B cell (primary cell): ENCODE data around the gene SLITRK6. TPM values are rescaled to one million over a fixed set of nuclear protein-coding genes. Genes with fewer than 3 reads are reported as not detected.

Source experiments
- ATAC-seq: fragments of 200-7000 bp; cut with Tn5 transposase; one replicate; pipeline ENCODE4 v1.10.0; 2021; ENCODE audit warnings: low read depth, mild to moderate bottlenecking, moderate number of reproducible peaks, moderate library complexity
- CTCF ChIA-PET: fragments of 350-600 bp; sonication (Branson Sonifier 250); formaldehyde crosslinking; loops from one replicate; lab custom pipeline; 2021; ENCODE audit warnings: antibody characterized with exemption, inconsistent platforms; lab: Charles Lee
- POLR2A ChIA-PET: fragments of 350-600 bp; sonication (Branson Sonifier 250); formaldehyde crosslinking; loops from one replicate; lab custom pipeline; 2021; ENCODE audit warnings: antibody characterized with exemption; lab: Charles Lee
- DNase-seq: peaks from one replicate; pipeline ENCODE4 v3.0.0; 2013
- H2AFZ ChIP-seq: 2 replicates; pipeline ENCODE4 v1.6.1; 2012; ENCODE audit warnings: mild to moderate bottlenecking, low read depth, low read length; ENCODE audit not compliant: insufficient read depth, poor library complexity, severe bottlenecking
- H3K27ac ChIP-seq, 2 donors: 1 replicate in 1 of 2; 2 replicates in 1 of 2; pipeline ENCODE4 v1.5.1; 2012 to 2013; ENCODE audit warnings: low read length in 2 of 2, mild to moderate bottlenecking in 2 of 2, moderate library complexity in 1 of 2
- H3K27me3 ChIP-seq, 4 experiments: fragments of 200-600 bp in 1 of 4; sonication (generic) in 1 of 4; replicated peaks in 1 of 4; 1 replicate in 2 of 4; 2 replicates in 2 of 4; pipeline versions ENCODE4 v1.6.1 to v1.7.0; 2013 to 2016; ENCODE audit warnings: low read length in 3 of 4, mild to moderate bottlenecking in 2 of 4, mixed read lengths in 1 of 4, moderate library complexity in 1 of 4; ENCODE audit not compliant: insufficient read depth in 4 of 4, control insufficient read depth in 3 of 4; ENCODE audit errors: control extremely low read depth in 1 of 4
- H3K36me3 ChIP-seq, 2 experiments: replicated peaks in 1 of 2; 1 replicate in 1 of 2; 2 replicates in 1 of 2; pipeline versions ENCODE4 v1.6.1 to v1.7.1; 2013; ENCODE audit warnings: low read length in 1 of 2; ENCODE audit not compliant: insufficient read depth in 2 of 2, control insufficient read depth in 1 of 2; ENCODE audit errors: control extremely low read depth in 1 of 2, extremely low read depth in 1 of 2
- H3K4me1 ChIP-seq, 2 donors: fragments of 200-600 bp in 1 of 2; sonication (generic) in 1 of 2; 1 replicate in 1 of 2; 2 replicates in 1 of 2; pipeline versions ENCODE4 v1.5.1 to v1.6.1; 2013 to 2017; ENCODE audit warnings: low read length in 2 of 2; ENCODE audit not compliant: control insufficient read depth in 2 of 2, insufficient read depth in 2 of 2
- H3K4me2 ChIP-seq: replicated peaks from 2 replicates; pipeline ENCODE3; 2012; ENCODE audit warnings: mild to moderate bottlenecking, low read depth, low read length; ENCODE audit not compliant: poor library complexity, severe bottlenecking
- H3K4me3 ChIP-seq, 5 experiments: fragments of 200-600 bp in 1 of 5; sonication (generic) in 1 of 5; 1 replicate in 3 of 5; 2 replicates in 2 of 5; pipeline versions ENCODE4 v1.5.1 to v1.7.0; 2011 to 2016; ENCODE audit warnings: low read length in 4 of 5, mild to moderate bottlenecking in 4 of 5, low read depth in 2 of 5, control low read depth in 1 of 5, moderate library complexity in 1 of 5; ENCODE audit not compliant: insufficient read depth in 1 of 5; ENCODE audit errors: control extremely low read depth in 1 of 5, extremely low read depth in 1 of 5
- H3K79me2 ChIP-seq: fragments of 200-600 bp; sonication (generic); one replicate; pipeline ENCODE4 v1.6.0; 2016; ENCODE audit warnings: low read length; ENCODE audit not compliant: control insufficient read depth, insufficient read depth
- H3K9ac ChIP-seq: fragments of 200-600 bp; sonication (generic); 2 replicates; pipeline ENCODE4 v1.6.1; 2017; ENCODE audit warnings: mild to moderate bottlenecking, low read length, moderate library complexity
- H3K9me3 ChIP-seq, 3 donors: one replicate each; pipeline versions ENCODE4 v1.6.1 to v1.7.1; 2013; ENCODE audit warnings: low read length in 2 of 3; ENCODE audit not compliant: control insufficient read depth in 2 of 3, insufficient read depth in 1 of 3; ENCODE audit errors: control extremely low read depth in 1 of 3
- H4K20me1 ChIP-seq: 2 replicates; pipeline ENCODE4 v1.6.0; 2012; ENCODE audit warnings: mild to moderate bottlenecking, low read length; ENCODE audit not compliant: insufficient read depth, control insufficient read depth, poor library complexity, severe bottlenecking
- H3K27ac Mint-ChIP-seq: one replicate; pipeline ENCODE4 v1.8.0; 2021; ENCODE audit warnings: mixed read lengths
- H3K27me3 Mint-ChIP-seq: one replicate; pipeline ENCODE4 v1.8.0; 2021; ENCODE audit warnings: mixed read lengths
- H3K4me1 Mint-ChIP-seq: one replicate; pipeline ENCODE4 v1.8.0; 2021; ENCODE audit warnings: mixed read lengths
- H3K4me3 Mint-ChIP-seq: one replicate; pipeline ENCODE4 v1.8.0; 2021; ENCODE audit warnings: mixed read lengths
- H3K9me3 Mint-ChIP-seq: one replicate; pipeline ENCODE4 v1.8.0; 2022; ENCODE audit warnings: mixed read lengths; ENCODE audit not compliant: insufficient read depth
- CTCF ChIP-seq: fragments of 200-600 bp; IDR thresholded peaks from one replicate; pipeline ENCODE4 v1.8.0; 2022; ENCODE audit warnings: antibody characterized with exemption, mild to moderate bottlenecking
- EZH2 ChIP-seq: IDR thresholded peaks from 2 replicates; pipeline ENCODE4 v1.6.1; 2012; ENCODE audit warnings: borderline replicate concordance, low read depth, mild to moderate bottlenecking, moderate library complexity, low read length; ENCODE audit not compliant: insufficient read depth, poor library complexity, severe bottlenecking
- WGBS: methylation state at CpG from one replicate; pipeline ENCODE4 v1.1.5; 2013; ENCODE audit warnings: missing lambda C conversion rate; ENCODE audit not compliant: insufficient coverage; 5-methylcytosine and 5-hydroxymethylcytosine counted together
- intact Hi-C: fragments of 100-400 bp; cut with micrococcal nuclease; formaldehyde crosslinking; loops from one replicate; pipeline ENCODE4 v1.10.0; 2022
- polyA plus RNA-seq: library from polyadenylated mRNA; depleted of rRNA; stranded (reverse); fragments of >200 nt; gene quantifications from 2 replicates; pipeline ENCODE4 v1.2.3, GENCODE V29; 2012
- total RNA-seq, 2 donors: library from RNA; stranded (reverse); fragments of 120-200 nt in 1 of 2; gene quantifications; 1 replicate in 1 of 2; 2 replicates in 1 of 2; pipeline versions ENCODE4 v1.2.3 to v1.2.4, GENCODE V29; 2013 to 2022

SLITRK6 gene
- total and polyA plus RNA-seq, 2 donors (not counting 1 experiment from before 2014, with no cell fraction given), result not detected

- no peak overlapping the region for H3K4me3 Mint-ChIP-seq
- Histone ChIP-seq H3K79me2 (no peaks in the 10 kb centered on the region), H3K4me1 (no peaks in the 10 kb centered on the region), H3K36me3 (no peaks in the 10 kb centered on the region), H4K20me1 (no peaks in the 10 kb centered on the region), H2AFZ (no peak overlapping the region), H3K4me2 (no peak overlapping the region), H3K27ac (no peak overlapping the region), H3K27me3 (no peaks in the 10 kb centered on the region), H3K9ac (no peak overlapping the region), H3K9me3 (no peaks in the 10 kb centered on the region), H3K4me3 (no peak overlapping the region)
- no peak for DNase-seq
- no peaks in the 10 kb centered on the region for H3K9me3 Mint-ChIP-seq
- ATAC-seq, result no peak
- CTCF ChIA-PET, result interaction anchor here (0.6 to 1.0 kb wide), 2 partner anchors 9 to 31 kb away, joined by 3 to 4 read pairs; no protein-coding TSS in a partner anchor
- intact Hi-C loops, result no loop called here
- H3K27ac Mint-ChIP-seq, result no peak overlapping the region
- H3K4me1 Mint-ChIP-seq, result no peaks in the 10 kb centered on the region
- TF ChIP-seq EZH2, result no peak
- no peak for TF ChIP-seq CTCF
- WGBS, result no CpG with 5 or more reads among the region's 2 CpGs
- no peaks in the 10 kb centered on the region for H3K27me3 Mint-ChIP-seq
- POLR2A ChIA-PET, result no interaction called here
These were observed 34.7 kb upstream of the SLITRK6 start for GRCh38 chr13:85833921-85834320.

- no peak overlapping the region for H3K4me2 ChIP-seq
These were observed 29.0 kb upstream of the SLITRK6 start for GRCh38 chr13:85828094-85828684.

More at GRCh38 chr13:85828094-85828684, 29.0 kb upstream of the SLITRK6 start:
- no peaks in the 10 kb centered on the region for H3K27me3 Mint-ChIP-seq
- no peaks in the 10 kb centered on the region for H3K4me1 ChIP-seq
- no peak overlapping the region for H2AFZ ChIP-seq
- H3K36me3 ChIP-seq, result no peaks in the 10 kb centered on the region
- no peaks in the 10 kb centered on the region for H3K4me1 Mint-ChIP-seq
- no peak overlapping the region for H3K4me3 ChIP-seq
- TF ChIP-seq EZH2 (no peak), CTCF (peak; percentile 79)
- DNase-seq, result no peak
- POLR2A ChIA-PET, result no interaction called here
- WGBS, result no CpG with 5 or more reads among the region's 2 CpGs
- H3K27me3 ChIP-seq, result no peaks in the 10 kb centered on the region
- H4K20me1 ChIP-seq, result no peaks in the 10 kb centered on the region
- no peak overlapping the region for H3K27ac ChIP-seq
- H3K9ac ChIP-seq, result no peak overlapping the region
- CTCF ChIA-PET, result no interaction called here
- H3K4me3 Mint-ChIP-seq, result no peak overlapping the region
- H3K27ac Mint-ChIP-seq, result no peak overlapping the region
- intact Hi-C loops, result no loop called here
- no peaks in the 10 kb centered on the region for H3K79me2 ChIP-seq
- H3K9me3 Mint-ChIP-seq, result no peaks in the 10 kb centered on the region
- no peak for ATAC-seq
- no peaks in the 10 kb centered on the region for H3K9me3 ChIP-seq
